SK-N-MC (cell line): ENCODE results near the gene SLBP.

Experiments
- EZH2 ChIP-seq: fragments of 200-600 bp; sonication (generic); IDR thresholded peaks from one replicate; pipeline ENCODE4 v1.6.1; 2017; ENCODE audit warnings: antibody characterized with exemption
- FOXP2 ChIP-seq: optimal IDR thresholded peaks from 2 replicates; pipeline ENCODE3; 2011; ENCODE audit warnings: mild to moderate bottlenecking, moderate library complexity; ENCODE audit not compliant: insufficient read depth; ENCODE audit errors: extremely low read length, control extremely low read depth
- POLR2AphosphoS5 ChIP-seq: IDR thresholded peaks from 2 replicates; pipeline ENCODE4 v1.6.1; 2012; ENCODE audit warnings: mild to moderate bottlenecking, low read depth, low read length, borderline replicate concordance

GRCh38 chr4:1647432-1647831 is 64.7 kb downstream of the SLBP start:
- TF ChIP-seq POLR2AphosphoS5 (no peak), EZH2 (no peak), FOXP2 (no peak)
